NOMO-1 treated with dmso at 0.1 percent for 144 hours (cell line): ENCODE results near the gene ENTPD8.
"Not testable (repeated sequence)": the region's sequence is repeated elsewhere in the genome, so short reads cannot be mapped to it uniquely, and the experiment has no call there.

ENCODE experiments used
- DNase-seq: peaks from one replicate; lab custom pipeline; 2025; ENCODE audit not compliant: unreplicated experiment; lab: John Stamatoyannopoulos, UW

ENTPD8 gene

GRCh38 chr9:137394866-137395665 lies 46.1 kb downstream of the ENTPD8 start:
- no peak for DNase-seq

- DNase-seq: no peak
These were observed 47.7 kb downstream of the ENTPD8 start for GRCh38 chr9:137393176-137394150.

DNA sequence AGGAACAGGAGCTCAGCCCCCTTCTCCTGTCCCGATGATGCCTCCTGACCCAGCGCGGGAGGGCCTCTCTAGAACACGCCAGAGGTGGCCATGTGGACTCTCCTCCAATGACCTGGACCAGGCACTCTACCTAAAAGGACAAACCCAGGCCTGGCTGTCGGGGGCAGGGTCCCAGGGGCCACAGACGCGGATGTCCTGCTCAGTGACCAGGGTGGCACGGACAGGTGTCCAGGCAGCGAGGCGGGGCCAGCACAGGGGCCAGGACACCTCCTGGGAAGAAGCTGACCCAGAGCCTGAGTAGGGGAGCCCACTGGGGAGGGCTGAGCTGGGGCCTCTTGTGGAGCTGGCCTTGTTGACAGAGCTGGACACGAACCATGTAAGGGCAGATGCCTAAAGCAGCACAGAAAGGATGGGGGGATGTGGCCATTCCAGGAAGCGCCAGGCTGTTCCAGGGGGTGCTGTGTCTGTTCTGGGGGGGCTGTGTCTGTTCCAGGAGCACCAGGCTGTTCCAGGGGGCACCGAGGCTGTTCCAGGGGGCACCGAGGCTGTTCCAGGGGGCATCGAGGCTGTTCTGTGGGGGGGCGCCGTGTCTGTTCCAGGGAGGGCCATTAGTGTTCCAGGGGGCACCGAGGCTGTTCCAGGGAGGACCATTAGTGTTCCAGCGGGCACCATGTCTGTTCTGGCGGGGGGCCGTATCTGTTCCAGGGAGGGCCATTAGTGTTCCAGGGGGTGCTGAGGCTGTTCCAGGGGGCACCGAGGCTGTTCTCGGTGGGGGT lies 48.7 kb downstream of the ENTPD8 start:
- no peak for DNase-seq

DNA sequence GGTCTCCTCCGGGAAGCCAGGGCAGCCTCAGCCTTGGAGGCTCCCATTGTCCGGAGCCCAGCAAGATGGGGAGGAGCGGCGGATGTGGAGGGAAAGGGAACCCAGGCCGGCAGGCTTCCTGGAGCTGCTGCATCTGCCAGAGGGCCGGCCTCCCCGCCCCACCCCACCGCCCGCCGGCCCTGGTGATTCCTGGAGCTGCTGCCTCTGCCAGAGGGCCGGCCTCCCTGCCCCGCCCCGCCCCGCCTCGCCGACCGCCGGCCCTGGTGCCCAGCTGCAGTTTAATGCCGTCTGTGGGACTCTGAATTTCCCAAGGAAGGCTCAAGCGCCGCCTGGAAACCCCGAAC lies 49.8 kb downstream of the ENTPD8 start:
- no peak for DNase-seq

GRCh38 chr9:137390553-137391410 lies 50.4 kb downstream of the ENTPD8 start:
- no peak for DNase-seq

GRCh38 chr9:137389428-137389746 lies 51.8 kb downstream of the ENTPD8 start:
- DNase-seq: no peak

DNA sequence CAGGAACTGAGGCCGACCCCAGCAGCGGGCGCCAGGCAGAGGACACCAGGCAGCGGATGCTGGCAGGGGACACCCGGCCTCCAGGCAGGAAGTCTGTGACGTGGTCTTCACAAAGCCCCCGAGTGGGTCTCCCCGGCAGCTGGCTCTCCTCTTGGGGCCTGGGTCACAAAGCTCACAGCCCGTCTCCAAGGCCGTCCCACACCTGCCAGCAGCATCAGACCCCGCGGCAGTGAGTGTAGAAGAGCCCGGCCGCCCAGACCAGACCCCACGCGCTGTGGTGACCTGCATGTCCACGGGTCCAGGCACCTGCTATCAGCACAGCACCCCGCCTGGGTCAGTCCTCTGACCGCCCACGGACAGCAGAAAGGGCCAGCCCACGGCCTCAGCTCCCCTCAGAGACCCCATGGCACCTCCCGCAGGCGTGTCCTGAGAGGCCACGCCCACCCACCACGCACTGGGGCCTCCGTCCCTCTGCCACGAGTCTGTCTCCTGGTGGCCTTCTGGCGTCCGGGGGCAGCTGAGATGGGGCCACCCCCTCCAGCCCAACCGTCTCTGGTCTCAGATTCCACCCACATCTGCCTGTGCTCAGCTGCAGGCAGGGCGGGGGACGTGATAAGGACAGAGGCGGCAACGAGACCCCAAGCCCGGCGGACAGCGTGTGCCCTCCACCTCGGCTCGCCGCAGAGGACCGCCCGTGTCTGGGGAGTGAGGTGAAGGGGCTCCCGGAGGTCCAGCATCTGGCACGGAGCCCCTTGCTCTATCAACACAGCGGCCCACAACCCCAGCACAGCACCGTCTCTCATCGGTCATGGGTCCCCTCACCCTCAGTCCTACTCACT lies 52.3 kb downstream of the ENTPD8 start:
- DNase-seq: no peak

GRCh38 chr9:137387891-137388560 lies 53.1 kb downstream of the ENTPD8 start:
- no peak for DNase-seq

DNA sequence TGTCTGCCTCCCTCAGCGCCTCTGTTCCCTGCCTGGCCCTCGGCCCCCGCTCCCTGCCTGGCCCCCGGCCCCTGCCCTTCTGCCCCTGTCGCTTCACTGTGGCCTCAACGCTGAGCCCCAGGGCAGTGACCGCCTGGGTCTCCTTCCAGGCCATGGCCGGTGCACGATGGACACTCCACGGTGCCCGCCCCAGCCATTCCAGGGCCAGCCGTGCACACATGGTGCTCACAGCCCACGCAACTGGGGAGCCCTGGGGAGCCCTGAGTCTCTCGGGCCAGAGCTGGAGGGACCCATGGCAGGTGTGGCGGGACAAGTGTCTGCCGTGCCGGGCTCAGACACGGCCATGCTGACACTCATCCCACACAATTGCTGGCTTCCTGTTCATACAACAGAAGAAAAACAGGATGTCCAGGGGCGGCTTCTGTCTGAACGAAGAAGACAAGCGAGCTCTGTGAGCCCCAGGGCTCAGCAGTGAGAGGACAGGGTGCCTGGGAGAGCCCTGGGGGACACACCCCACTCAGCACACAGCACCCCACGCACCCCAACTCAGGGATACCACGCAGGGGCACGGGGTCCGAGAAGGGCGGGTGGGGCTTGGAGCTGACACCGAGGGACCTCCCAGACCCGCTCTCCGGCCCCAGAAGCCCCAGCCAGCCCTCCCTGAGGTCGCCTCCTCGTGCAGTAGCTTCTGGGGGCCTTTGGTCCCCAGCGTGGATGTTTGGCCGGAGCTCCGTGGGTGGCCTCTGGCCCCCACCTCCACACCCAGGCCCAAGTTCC lies 53.9 kb downstream of the ENTPD8 start:
- no peak for DNase-seq

- DNase-seq: not testable (repeated sequence)
These were observed 54.5 kb downstream of the ENTPD8 start for GRCh38 chr9:137386507-137387113.

DNA sequence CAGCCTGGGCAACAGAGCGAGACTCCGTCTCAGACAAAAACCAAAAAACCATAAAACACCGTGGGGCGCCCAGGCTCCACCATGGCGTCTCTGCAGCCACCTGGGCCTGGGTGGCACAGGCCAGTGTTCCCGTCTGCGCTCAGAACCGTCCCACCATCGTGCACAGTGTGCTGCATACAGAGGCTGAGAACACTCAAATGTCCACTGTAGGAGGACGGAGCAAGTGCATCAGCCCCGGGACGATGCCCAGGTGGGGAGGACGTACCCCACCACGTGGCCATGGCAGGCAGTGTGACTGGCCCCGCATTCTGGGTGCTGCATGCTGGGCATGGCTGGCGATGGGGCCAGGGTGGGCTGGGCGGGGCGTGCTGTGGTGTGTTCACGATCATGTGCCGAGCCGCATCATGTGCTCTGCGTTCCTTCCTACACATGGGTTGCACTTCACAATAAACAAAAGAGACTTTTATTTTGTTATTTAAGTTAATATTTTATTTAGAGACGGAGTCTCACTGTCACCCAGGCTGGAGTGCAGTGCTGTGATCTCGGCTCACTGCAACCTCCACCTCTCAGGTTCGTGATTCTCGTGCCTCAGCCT lies 56.0 kb downstream of the ENTPD8 start:
- no peak for DNase-seq
